ENCODE data around the gene TESPA1.
A peak's percentile ranks its signal among the peaks of the same experiment; 100 is the strongest.

The TESPA1 gene

GRCh38 chr12:54981796-54982195, 2.8 kb downstream of the TESPA1 start:
- DNase-seq: no peak

GRCh38 chr12:54980341-54980740, 4.2 kb downstream of the TESPA1 start:
- DNase-seq: peak; percentile 31

- no peak for DNase-seq
Measured at GRCh38 chr12:54977857-54978256, 6.7 kb downstream of the TESPA1 start.

- DNase-seq: no peak
Measured at GRCh38 chr12:54977155-54977554, 7.4 kb downstream of the TESPA1 start.

- DNase-seq: no peak
Measured at GRCh38 chr12:54975875-54976274, 8.7 kb downstream of the TESPA1 start.

- DNase-seq: no peak
Measured at GRCh38 chr12:54975272-54975671, 9.3 kb downstream of the TESPA1 start.

- no peak for DNase-seq
Measured at GRCh38 chr12:54974279-54974678, 10.3 kb downstream of the TESPA1 start.

- no peak for DNase-seq
Measured at GRCh38 chr12:54973556-54973955, 11.0 kb downstream of the TESPA1 start.

GRCh38 chr12:54970741-54971140, 13.8 kb downstream of the TESPA1 start:
- DNase-seq: no peak

GRCh38 chr12:54968181-54968730, 16.3 kb downstream of the TESPA1 start:
- no peak for DNase-seq

GRCh38 chr12:54967461-54967860, 17.1 kb downstream of the TESPA1 start:
- DNase-seq: no peak

- DNase-seq: no peak
Measured at GRCh38 chr12:54961190-54961589, 23.4 kb downstream of the TESPA1 start.

GRCh38 chr12:54959291-54960018, 25.1 kb downstream of the TESPA1 start:
- DNase-seq: no peak

GRCh38 chr12:54958048-54958658, 26.4 kb downstream of the TESPA1 start:
- DNase-seq: peak; percentile 52

GRCh38 chr12:54956818-54957641, 27.5 kb downstream of the TESPA1 start:
- no peak for DNase-seq

GRCh38 chr12:54956322-54956721, 28.2 kb downstream of the TESPA1 start:
- no peak for DNase-seq

GRCh38 chr12:54954801-54955200, 29.8 kb downstream of the TESPA1 start:
- no peak for DNase-seq

- no peak for DNase-seq
Measured at GRCh38 chr12:54954228-54954627, 30.3 kb downstream of the TESPA1 start.

- DNase-seq: no peak
Measured at GRCh38 chr12:54950071-54950727, 34.4 kb downstream of the TESPA1 start.

- no peak for DNase-seq
Measured at GRCh38 chr12:54949073-54949711, 35.4 kb downstream of the TESPA1 start.

- no peak for DNase-seq
Measured at GRCh38 chr12:54948171-54948570, 36.4 kb downstream of the TESPA1 start.

GRCh38 chr12:54945082-54945481, 39.5 kb downstream of the TESPA1 start:
- no peak for DNase-seq
